MCF 10A (cell line): ENCODE measurements around the gene KLK12. TPM values are rescaled to one million over a fixed set of nuclear protein-coding genes. Genes with fewer than 3 reads are reported as not detected.

ENCODE experiments used
- BruUV-seq: library from RNA; stranded (reverse); fragments of 400-500 nt; replicated peaks from 2 replicates; lab custom pipeline; 2021; lab: Mats Ljungman, UMichigan
- CTCF ChIA-PET: fragments of 300-600 bp; sonication (Branson Sonifier 250); formaldehyde crosslinking; extraction: SDS; loops from one replicate; lab custom pipeline; 2021; ENCODE audit warnings: antibody characterized with exemption, inconsistent platforms; lab: Yijun Ruan, JAX
- POLR2A ChIA-PET: fragments of 300-600, 350-650 bp; sonication (Branson Sonifier 250); formaldehyde crosslinking; extraction: SDS; loops from one replicate; lab custom pipeline; 2020; ENCODE audit warnings: antibody characterized with exemption, inconsistent platforms; lab: Yijun Ruan, JAX
- DNase-seq: peaks from one replicate; pipeline ENCODE4 v3.0.0-alpha.2; 2018; ENCODE audit not compliant: unreplicated experiment
- H3K27ac Mint-ChIP-seq: one replicate; pipeline ENCODE4 v1.8.0; 2022; ENCODE audit warnings: mild to moderate bottlenecking, low read depth, mixed read lengths; ENCODE audit not compliant: unreplicated experiment
- H3K27me3 Mint-ChIP-seq: one replicate; pipeline ENCODE4 v1.8.0; 2022; ENCODE audit warnings: mixed read lengths; ENCODE audit not compliant: insufficient read depth, unreplicated experiment
- H3K36me3 Mint-ChIP-seq: one replicate; pipeline ENCODE4 v1.8.0; 2022; ENCODE audit warnings: mild to moderate bottlenecking, moderate library complexity, mixed read lengths; ENCODE audit not compliant: insufficient read depth, unreplicated experiment
- H3K4me1 Mint-ChIP-seq: one replicate; pipeline ENCODE4 v1.8.0; 2022; ENCODE audit warnings: mixed read lengths; ENCODE audit not compliant: insufficient read depth, unreplicated experiment
- H3K4me3 Mint-ChIP-seq: one replicate; pipeline ENCODE4 v1.8.0; 2022; ENCODE audit warnings: mild to moderate bottlenecking, moderate library complexity, mixed read lengths; ENCODE audit not compliant: unreplicated experiment
- H3K9me3 Mint-ChIP-seq: one replicate; pipeline ENCODE4 v1.8.0; 2022; ENCODE audit warnings: mixed read lengths; ENCODE audit not compliant: unreplicated experiment
- CTCF ChIP-seq: fragments of 200-600 bp; IDR thresholded peaks from one replicate; pipeline ENCODE4 v1.8.0; 2022; ENCODE audit warnings: antibody characterized with exemption, mild to moderate bottlenecking; ENCODE audit not compliant: unreplicated experiment
- intact Hi-C: fragments of 100-400 bp; cut with micrococcal nuclease; formaldehyde crosslinking; loops from 2 replicates; pipeline ENCODE4 v1.14.1; 2022
- total RNA-seq: library from RNA; stranded (reverse); gene quantifications from 2 replicates; pipeline ENCODE4 v1.2.3, GENCODE V29; 2022

Gene KLK12
- total RNA-seq, 1 experiment from 2014 or later: not detected

- Mint-ChIP-seq H3K4me3 (no peak overlapping the region), H3K27ac (no peak overlapping the region), H3K36me3 (no peaks in the 10 kb centered on the region), H3K9me3 (peaks cover 51% of the 10 kb centered on the region), H3K4me1 (peaks cover 6% of the 10 kb centered on the region), H3K27me3 (peaks cover 12% of the 10 kb centered on the region)
- BruUV-seq: no TSS peak
- POLR2A ChIA-PET: no interaction called here
- CTCF ChIA-PET: no interaction called here
- DNase-seq: no peak
- intact Hi-C loops: no loop called here
- no peak for TF ChIP-seq CTCF
Measured at GRCh38 chr19:51031220-51031879, 3.5 kb downstream of the KLK12 start.

GRCh38 chr19:51030631-51031030, 4.2 kb downstream of the KLK12 start:
- peaks cover 12% of the 10 kb centered on the region for H3K27me3 Mint-ChIP-seq
- H3K27ac Mint-ChIP-seq: no peak overlapping the region
- no peak overlapping the region for H3K4me3 Mint-ChIP-seq
- ChIA-PET POLR2A (no interaction called here), CTCF (no interaction called here)
- H3K4me1 Mint-ChIP-seq: peaks cover 6% of the 10 kb centered on the region
- intact Hi-C loops: no loop called here
- H3K9me3 Mint-ChIP-seq: peaks cover 49% of the 10 kb centered on the region
- no TSS peak for BruUV-seq
- DNase-seq: no peak
- H3K36me3 Mint-ChIP-seq: no peaks in the 10 kb centered on the region
- no peak for TF ChIP-seq CTCF

GRCh38 chr19:51029718-51030117, 5.1 kb downstream of the KLK12 start:
- ChIA-PET POLR2A (no interaction called here), CTCF (no interaction called here)
- no peak for TF ChIP-seq CTCF
- no peak for DNase-seq
- intact Hi-C loops: loop anchor here (10.0 kb wide), 1 partner anchor 755 kb away; no protein-coding TSS in a partner anchor
- H3K27me3 Mint-ChIP-seq: peaks cover 7% of the 10 kb centered on the region
- no peak overlapping the region for H3K27ac Mint-ChIP-seq
- no peak overlapping the region for H3K4me3 Mint-ChIP-seq
- H3K4me1 Mint-ChIP-seq: peaks cover 6% of the 10 kb centered on the region
- no peaks in the 10 kb centered on the region for H3K36me3 Mint-ChIP-seq
- BruUV-seq: no TSS peak
- H3K9me3 Mint-ChIP-seq: peaks cover 40% of the 10 kb centered on the region

- TF ChIP-seq CTCF: no peak
- Mint-ChIP-seq H3K36me3 (no peaks in the 10 kb centered on the region), H3K4me3 (no peak overlapping the region), H3K9me3 (peaks cover 30% of the 10 kb centered on the region), H3K4me1 (peaks cover 6% of the 10 kb centered on the region), H3K27me3 (no peaks in the 10 kb centered on the region), H3K27ac (no peak overlapping the region)
- DNase-seq: no peak
- no TSS peak for BruUV-seq
- ChIA-PET POLR2A (interaction anchor here (1.4 kb wide), 1 partner anchor 81 kb away, joined by 3 read pairs; the partner anchor contains the start of gene CTU1), CTCF (interaction anchor here (1.2 kb wide), 1 partner anchor 68 kb away, joined by 3 read pairs; no protein-coding TSS in a partner anchor)
- intact Hi-C loops: loop anchor here (10.0 kb wide), 1 partner anchor 757 kb away; no protein-coding TSS in a partner anchor
Measured at GRCh38 chr19:51027873-51028272, 6.9 kb downstream of the KLK12 start.
